A673 (cell line): Measurements from ENCODE around the gene DNAH3. TPM values are rescaled to one million over a fixed set of nuclear protein-coding genes. Genes with fewer than 3 reads are reported as not detected.

ENCODE experiments used
- BruUV-seq: library from RNA; stranded (reverse); fragments of 400-500 nt; replicated peaks from 2 replicates; lab custom pipeline; 2021; lab: Mats Ljungman, UMichigan
- CTCF ChIA-PET: fragments of 300-600 bp; sonication (Branson Sonifier 250); formaldehyde crosslinking; loops from one replicate; lab custom pipeline; 2022; ENCODE audit warnings: antibody characterized with exemption; lab: Charles Lee
- POLR2A ChIA-PET: fragments of 300-600 bp; sonication (Branson Sonifier 250); formaldehyde crosslinking; loops from one replicate; lab custom pipeline; 2022; ENCODE audit warnings: antibody characterized with exemption; ENCODE audit not compliant: low non-redundant PET; lab: Charles Lee
- DNase-seq: peaks from one replicate; pipeline ENCODE4 v3.0.0-alpha.2; 2015; ENCODE audit warnings: low spot score
- H3K27ac ChIP-seq: fragments of 200-600 bp; sonication (generic); 2 replicates; pipeline ENCODE4 v1.5.1; 2016; ENCODE audit warnings: mixed run types, low read depth, mild to moderate bottlenecking, mixed read lengths, antibody characterized with exemption, low read length; ENCODE audit not compliant: poor library complexity, severe bottlenecking
- H3K27me3 ChIP-seq: fragments of 200-600 bp; sonication (generic); replicated peaks from 2 replicates; pipeline ENCODE4 v1.6.1; 2017; ENCODE audit warnings: mixed run types, low read depth, mild to moderate bottlenecking, mixed read lengths, antibody characterized with exemption, low read length; ENCODE audit not compliant: insufficient read depth, poor library complexity
- H3K36me3 ChIP-seq: fragments of 200-600 bp; sonication (generic); 2 replicates; pipeline ENCODE4 v1.6.1; 2016; ENCODE audit warnings: mixed run types, mild to moderate bottlenecking, mixed read lengths, antibody characterized with exemption, low read length; ENCODE audit not compliant: insufficient read depth, poor library complexity, severe bottlenecking
- H3K4me1 ChIP-seq: fragments of 200-600 bp; sonication (generic); 2 replicates; pipeline ENCODE4 v1.6.1; 2017; ENCODE audit warnings: mixed run types, mild to moderate bottlenecking, mixed read lengths, antibody characterized with exemption, low read length; ENCODE audit not compliant: insufficient read depth, poor library complexity, severe bottlenecking
- H3K4me3 ChIP-seq: fragments of 200-600 bp; sonication (generic); 2 replicates; pipeline ENCODE4 v1.5.1; 2016; ENCODE audit warnings: low read depth, mixed run types, mild to moderate bottlenecking, mixed read lengths, low read length; ENCODE audit not compliant: poor library complexity, severe bottlenecking
- H3K9me3 ChIP-seq: fragments of 200-600 bp; sonication (generic); 2 replicates; pipeline ENCODE4 v1.6.1; 2016; ENCODE audit warnings: mixed run types, low read depth, mild to moderate bottlenecking, mixed read lengths, antibody characterized with exemption, low read length; ENCODE audit not compliant: poor library complexity, severe bottlenecking
- CTCF ChIP-seq: fragments of 300-800, 200-600 bp; sonication (generic); conservative IDR thresholded peaks from 2 replicates; pipeline ENCODE4 v1.5.1; 2017; ENCODE audit warnings: low read depth, mild to moderate bottlenecking, antibody characterized with exemption, low read length, moderate library complexity, mixed read lengths
- EZH2 ChIP-seq: fragments of 200-600 bp; sonication (generic); IDR thresholded peaks from 2 replicates; pipeline ENCODE4 v1.6.1; 2017; ENCODE audit warnings: borderline replicate concordance, low read depth, mild to moderate bottlenecking, mixed read lengths, antibody characterized with exemption, low read length; ENCODE audit not compliant: poor library complexity, severe bottlenecking
- intact Hi-C: fragments of 100-400 bp; cut with micrococcal nuclease; formaldehyde crosslinking; loops from one replicate; pipeline ENCODE4 v1.10.0; 2022; ENCODE audit not compliant: unreplicated experiment
- total RNA-seq: library from RNA; stranded (reverse); gene quantifications from 2 replicates; pipeline ENCODE4 v1.2.3, GENCODE V29; 2021

Gene DNAH3
- total RNA-seq, 1 experiment from 2014 or later: not detected

DNA sequence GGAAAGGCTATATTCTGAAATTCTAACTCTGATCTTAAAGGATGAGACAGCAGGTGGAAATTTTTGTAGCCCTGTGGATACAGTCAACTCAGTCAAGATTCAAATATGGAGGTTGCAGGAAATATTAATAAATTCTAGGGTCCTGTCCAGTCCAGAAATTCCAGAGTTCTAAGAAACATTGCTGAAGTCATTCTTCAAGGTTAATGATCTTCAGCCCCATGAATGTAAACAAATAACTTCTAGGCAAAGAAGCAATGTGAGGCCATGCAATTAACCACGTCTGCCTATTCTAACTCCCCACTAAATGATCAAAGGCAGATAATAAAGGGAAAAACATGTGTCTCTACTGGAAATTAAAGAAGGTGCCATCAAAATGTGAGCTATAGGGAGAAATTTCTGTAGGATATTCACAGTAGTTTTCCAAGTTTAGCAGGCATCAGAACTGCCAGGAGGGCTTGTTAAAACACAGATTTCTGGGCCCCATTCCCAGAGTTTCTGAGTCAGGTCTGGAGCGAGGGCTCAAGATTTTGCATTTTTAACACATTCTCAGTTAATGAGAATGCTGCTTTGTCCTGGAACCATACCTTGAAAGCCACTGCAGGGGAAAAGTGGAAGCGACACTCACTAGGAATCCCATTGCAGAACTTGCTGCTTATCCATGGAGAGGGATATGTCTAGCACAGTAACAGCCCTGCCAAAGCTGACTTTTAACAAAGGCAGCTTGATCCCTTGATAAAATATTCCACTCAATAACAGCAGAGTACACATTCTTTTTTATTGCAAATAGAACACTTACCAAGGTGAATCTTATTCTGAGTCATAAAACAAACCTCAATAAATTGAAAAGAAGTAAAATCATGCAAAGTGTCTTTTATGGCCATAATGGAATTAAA is 61.8 kb downstream of the DNAH3 start:
- intact Hi-C loops: loop anchor here (10.0 kb wide), 2 partner anchors 56 to 314 kb away; no protein-coding TSS in a partner anchor
- ChIA-PET POLR2A (no interaction called here), CTCF (no interaction called here)
- H3K9me3 ChIP-seq: no peaks in the 10 kb centered on the region
- DNase-seq: no peak
- TF ChIP-seq EZH2 (no peak), CTCF (no peak)
- H3K4me1 ChIP-seq: no peaks in the 10 kb centered on the region
- peaks cover 11% of the 10 kb centered on the region for H3K27me3 ChIP-seq
- BruUV-seq: no TSS peak
- no peak overlapping the region for H3K27ac ChIP-seq
- no peak overlapping the region for H3K4me3 ChIP-seq
- no peaks in the 10 kb centered on the region for H3K36me3 ChIP-seq

DNA sequence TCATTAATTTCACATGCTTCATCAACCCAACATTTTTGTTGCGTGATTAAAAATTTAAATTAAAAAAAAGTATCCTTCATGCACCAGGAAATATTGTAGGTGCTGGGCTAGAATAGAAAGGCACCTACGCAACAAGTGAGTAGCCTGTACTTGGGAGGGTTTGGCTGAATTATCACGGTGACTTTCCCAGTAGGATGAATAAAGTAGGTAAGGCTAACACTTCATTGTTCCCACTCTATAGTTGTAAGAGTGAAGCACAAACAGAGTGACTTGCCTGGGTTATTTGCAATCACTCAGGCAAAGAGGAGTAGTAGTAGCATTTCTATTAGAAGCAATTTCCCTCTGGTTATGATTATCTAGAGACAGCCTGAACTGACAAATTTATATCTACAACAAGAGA is 62.5 kb downstream of the DNAH3 start:
- no peaks in the 10 kb centered on the region for H3K9me3 ChIP-seq
- H3K27ac ChIP-seq: no peak overlapping the region
- POLR2A ChIA-PET: no interaction called here
- no peak for DNase-seq
- CTCF ChIA-PET: no interaction called here
- H3K36me3 ChIP-seq: no peaks in the 10 kb centered on the region
- H3K4me1 ChIP-seq: no peaks in the 10 kb centered on the region
- intact Hi-C loops: loop anchor here (10.0 kb wide), 2 partner anchors 57 to 313 kb away; no protein-coding TSS in a partner anchor
- no TSS peak for BruUV-seq
- TF ChIP-seq EZH2 (no peak), CTCF (no peak)
- H3K4me3 ChIP-seq: no peak overlapping the region
- H3K27me3 ChIP-seq: peaks cover 8% of the 10 kb centered on the region

- no peak for TF ChIP-seq EZH2
- no peak for TF ChIP-seq CTCF
- no peaks in the 10 kb centered on the region for H3K4me1 ChIP-seq
- CTCF ChIA-PET: interaction anchor here (1.9 kb wide), 1 partner anchor 234 kb away, joined by 5 read pairs; no protein-coding TSS in a partner anchor
- intact Hi-C loops: loop anchor here (10.0 kb wide), 2 partner anchors 60 to 310 kb away; no protein-coding TSS in a partner anchor
- POLR2A ChIA-PET: no interaction called here
- H3K27ac ChIP-seq: no peak overlapping the region
- no peaks in the 10 kb centered on the region for H3K36me3 ChIP-seq
- BruUV-seq: no TSS peak
- H3K4me3 ChIP-seq: no peak overlapping the region
- no peak for DNase-seq
- H3K27me3 ChIP-seq: no peaks in the 10 kb centered on the region
- no peaks in the 10 kb centered on the region for H3K9me3 ChIP-seq
Observed at GRCh38 chr16:21084631-21085225, 65.9 kb downstream of the DNAH3 start.
